GM13977 (cell line): ENCODE results near the gene YIPF2.

Source experiments
- DNase-seq: peaks from one replicate; pipeline ENCODE4 v3.0.0; 2012; ENCODE audit warnings: low spot score
- CTCF ChIP-seq: IDR thresholded peaks from 2 replicates; pipeline ENCODE4 v1.5.1; 2012; ENCODE audit warnings: mild to moderate bottlenecking, control low read depth; ENCODE audit not compliant: insufficient read depth; ENCODE audit errors: extremely low read depth, missing control alignments
- in situ Hi-C: fragments of 300-500 bp; cut with MboI; formaldehyde crosslinking; loops from one replicate; pipeline ENCODE4 v1.12.0; 2022; ENCODE audit warnings: low sequenced_read_pairs, low pct_unique_long_range_greater_than_20kb, mixed read lengths, inconsistent platforms; ENCODE audit not compliant: unreplicated experiment

Gene YIPF2

DNA sequence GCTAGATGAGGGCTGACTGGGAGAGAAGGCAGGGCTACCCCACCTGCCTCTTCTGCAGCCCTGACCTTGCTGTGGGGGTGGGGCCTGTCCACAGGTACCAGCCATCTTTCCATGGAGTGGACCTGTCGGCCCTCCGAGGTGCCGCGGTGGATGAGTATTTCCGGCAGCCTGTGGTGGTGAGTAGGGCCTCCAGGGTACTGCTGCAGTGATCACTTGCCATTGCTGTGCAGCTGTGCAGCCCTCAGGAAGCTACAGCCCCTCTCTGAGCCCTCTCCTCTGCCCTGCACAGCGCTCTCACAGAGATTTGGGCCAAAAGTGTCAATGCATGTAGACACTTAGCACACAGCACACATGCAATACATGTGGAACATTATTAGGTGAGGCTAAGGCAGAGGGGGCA is 11.8 kb downstream of the YIPF2 start:
- in situ Hi-C loops = no loop called here
- DNase-seq = no peak
- TF ChIP-seq CTCF = no peak

DNA sequence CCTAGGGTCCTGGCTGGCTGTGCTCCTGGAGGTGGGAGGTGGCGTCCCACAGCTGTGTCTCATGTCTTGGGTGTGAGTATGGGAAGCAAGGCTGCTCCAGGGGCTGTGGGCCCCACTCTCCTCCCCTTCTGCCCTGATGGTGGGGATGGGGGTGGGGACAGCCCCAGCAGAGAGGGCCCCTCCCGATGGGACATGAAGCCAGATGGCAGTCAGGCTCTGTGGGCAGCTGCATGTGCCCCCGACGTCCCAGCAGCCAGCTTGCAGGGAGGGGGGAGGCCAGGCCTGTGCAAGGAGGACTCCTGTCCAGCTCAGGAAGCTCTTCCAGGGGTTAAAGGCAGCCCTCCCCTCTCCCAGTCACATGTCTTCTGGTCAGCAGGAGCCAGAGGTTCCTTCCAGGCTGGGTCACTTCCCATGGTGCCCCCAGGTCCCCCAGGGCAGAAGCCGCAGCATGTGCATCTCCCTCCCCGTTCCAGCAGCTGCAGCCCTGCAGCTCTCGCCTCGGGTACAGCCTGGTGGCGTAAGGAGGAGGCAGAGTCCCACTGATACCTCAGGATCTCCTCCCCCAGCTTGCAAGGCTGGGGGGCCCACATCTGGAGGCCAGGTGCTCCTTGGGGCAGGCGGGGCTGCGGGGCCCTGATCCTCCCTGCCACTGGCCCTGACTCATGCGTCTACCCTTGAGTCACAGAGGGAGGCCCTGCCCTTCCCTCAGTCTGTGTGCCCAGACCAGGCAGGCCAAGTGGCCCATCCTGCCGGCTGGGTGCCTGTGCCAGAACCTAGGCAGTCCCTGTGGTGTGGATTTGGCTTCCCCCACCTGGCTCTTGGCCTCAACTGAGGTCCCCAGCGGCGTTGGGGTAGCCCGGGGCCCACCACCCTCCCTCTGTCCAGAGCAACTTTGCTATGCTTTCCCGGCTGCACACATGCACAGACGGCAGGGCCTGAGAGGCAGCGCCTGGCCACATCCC is 13.0 kb downstream of the YIPF2 start:
- no peak for TF ChIP-seq CTCF
- in situ Hi-C loops = no loop called here
- no peak for DNase-seq

- no peak for TF ChIP-seq CTCF
- in situ Hi-C loops = no loop called here
- no peak for DNase-seq
Observed at GRCh38 chr19:10913716-10914340, 14.6 kb downstream of the YIPF2 start.

GRCh38 chr19:10912619-10913018 is 15.8 kb downstream of the YIPF2 start:
- no peak for DNase-seq
- no peak for TF ChIP-seq CTCF
- in situ Hi-C loops = no loop called here

DNA sequence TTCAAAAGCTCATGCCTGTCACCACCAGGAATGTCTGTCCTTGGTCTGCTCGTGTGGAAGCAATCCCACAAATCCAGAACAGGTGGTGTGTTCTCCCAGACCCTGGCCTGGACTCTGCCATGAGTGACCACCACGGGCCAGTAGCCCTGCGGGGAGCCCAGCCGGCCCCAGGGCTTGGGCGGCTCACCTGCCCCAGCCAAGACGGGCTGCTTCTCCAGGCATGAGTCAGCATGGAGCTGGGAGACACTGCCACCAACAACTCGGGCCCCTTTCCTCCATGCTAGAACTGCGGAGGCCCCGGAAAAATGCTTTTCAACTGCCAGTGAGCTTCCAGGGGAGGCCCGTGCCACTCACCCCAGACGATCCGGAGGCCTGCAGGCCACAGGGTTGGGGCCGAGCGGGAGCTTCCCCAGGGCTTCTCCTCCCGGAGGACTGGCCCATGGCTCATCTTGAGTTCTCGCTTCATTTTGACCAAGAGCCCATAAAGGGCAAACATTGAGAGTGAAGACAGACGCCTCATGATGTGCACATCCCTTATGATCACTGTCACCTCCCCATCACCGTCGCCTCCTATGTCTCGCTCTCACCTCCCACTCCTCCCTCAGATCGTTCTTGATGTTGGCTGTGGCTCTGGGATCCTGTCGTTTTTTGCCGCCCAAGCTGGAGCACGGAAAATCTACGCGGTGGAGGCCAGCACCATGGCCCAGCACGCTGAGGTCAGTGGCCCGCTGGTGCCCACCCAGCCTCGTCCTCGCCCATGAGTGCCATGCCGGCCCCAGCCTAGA is 16.7 kb downstream of the YIPF2 start:
- TF ChIP-seq CTCF = no peak
- in situ Hi-C loops = no loop called here
- DNase-seq = no peak

DNA sequence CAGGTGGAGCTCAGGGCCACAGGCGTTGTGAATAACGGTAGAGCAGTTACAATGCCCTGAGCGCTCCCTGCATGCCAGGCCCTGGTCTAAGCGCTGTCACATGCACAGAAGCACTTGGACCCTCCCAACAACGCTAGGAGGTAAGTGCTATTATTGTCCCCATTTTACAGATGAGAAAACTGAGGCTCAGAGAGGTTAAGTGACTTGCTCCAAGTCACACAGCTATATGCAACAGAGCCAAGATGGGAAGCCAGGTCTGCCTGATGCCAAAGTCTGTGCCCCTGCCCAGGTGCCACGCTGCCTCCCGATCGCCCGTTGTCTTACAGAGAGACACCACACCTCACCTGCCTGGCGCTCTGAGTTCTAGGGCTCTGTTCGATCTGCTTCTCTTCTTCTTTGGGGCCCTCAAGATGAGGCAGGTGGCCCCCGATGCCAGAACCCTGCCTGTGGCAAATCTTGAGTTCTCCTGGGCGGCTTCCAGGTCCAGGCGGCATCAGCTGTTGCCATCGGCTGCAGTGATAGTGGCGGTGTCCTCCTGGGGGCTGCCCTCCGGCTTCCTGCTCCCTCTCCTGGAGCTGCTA is 20.0 kb downstream of the YIPF2 start:
- no peak for DNase-seq
- in situ Hi-C loops = no loop called here
- no peak for TF ChIP-seq CTCF
